ENCODE measurements around the gene CLIC5.
"Not testable (repeated sequence)": the region's sequence is repeated elsewhere in the genome, so short reads cannot be mapped to it uniquely, and the experiment has no call there.

CLIC5 gene

GRCh38 chr6:45946887-45947286 is 68.8 kb downstream of the CLIC5 start:
- no peak overlapping the region for H3K9ac ChIP-seq (ENCODE audit: low read depth, low read length)
- 94% methylated on average over 6 of the region's 6 CpGs for WGBS
- no peak overlapping the region for H3K27ac ChIP-seq (ENCODE audit: low read depth, low read length)

GRCh38 chr6:45946352-45946751 is 69.3 kb downstream of the CLIC5 start:
- no peaks in the 10 kb centered on the region for H3K36me3 ChIP-seq (ENCODE audit: insufficient read depth, low read length)
- H3K9ac ChIP-seq (ENCODE audit: low read depth, low read length) = no peak overlapping the region
- 68% methylated on average over 3 of the region's 3 CpGs for WGBS
- peaks cover 7% of the 10 kb centered on the region; the same call in 1 of the 2 replicates for H3K4me1 ChIP-seq (ENCODE audit: insufficient read depth, low read length)
- H3K27me3 ChIP-seq (ENCODE audit: insufficient read depth, low read length) = no peaks in the 10 kb centered on the region
- H3K4me3 ChIP-seq (ENCODE audit: low read length) = no peak overlapping the region
- no peaks in the 10 kb centered on the region for H3K9me3 ChIP-seq (ENCODE audit: insufficient read depth, low read depth, low read length)
- H3K27ac ChIP-seq (ENCODE audit: low read depth, low read length) = no peak overlapping the region

More at GRCh38 chr6:45946887-45947286, 68.8 kb downstream of the CLIC5 start:
- H3K9me3 ChIP-seq (ENCODE audit: insufficient read depth, low read depth, low read length) = no peaks in the 10 kb centered on the region
- no peak overlapping the region for H3K4me3 ChIP-seq (ENCODE audit: low read length)
- H3K27me3 ChIP-seq (ENCODE audit: insufficient read depth, low read length) = no peaks in the 10 kb centered on the region
- peaks cover 7% of the 10 kb centered on the region; the same call in 1 of the 2 replicates for H3K4me1 ChIP-seq (ENCODE audit: insufficient read depth, low read length)
- no peaks in the 10 kb centered on the region for H3K36me3 ChIP-seq (ENCODE audit: insufficient read depth, low read length)

DNA sequence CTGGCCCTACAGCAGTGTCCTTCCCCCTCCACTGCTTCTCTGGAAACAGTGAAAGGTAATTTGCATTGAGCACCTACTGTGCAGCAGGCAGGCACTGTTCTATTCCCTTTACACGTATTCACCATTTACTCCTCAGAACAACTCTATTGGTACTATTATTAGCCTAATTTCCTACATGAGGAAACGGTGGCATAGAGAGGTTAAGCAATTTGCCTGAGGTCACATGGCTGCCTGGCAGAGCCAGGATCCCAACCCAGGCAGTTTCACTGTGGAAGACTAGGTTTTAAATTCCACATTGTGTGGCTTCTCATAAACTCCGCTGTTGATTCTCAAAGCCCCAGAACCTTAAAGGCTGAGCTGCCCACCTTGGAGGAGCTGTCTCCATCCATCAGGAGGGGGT is 72.7 kb downstream of the CLIC5 start:
- H3K36me3 ChIP-seq (ENCODE audit: insufficient read depth, low read length) = no peaks in the 10 kb centered on the region
- H3K9me3 ChIP-seq (ENCODE audit: insufficient read depth, low read depth, low read length) = no peaks in the 10 kb centered on the region
- H3K27ac ChIP-seq (ENCODE audit: low read depth, low read length) = no peak overlapping the region
- peaks cover 7% of the 10 kb centered on the region; the same call in 1 of the 2 replicates for H3K4me1 ChIP-seq (ENCODE audit: insufficient read depth, low read length)
- no peak overlapping the region for H3K4me3 ChIP-seq (ENCODE audit: low read length)
- H3K9ac ChIP-seq (ENCODE audit: low read depth, low read length) = no peak overlapping the region
- whole genome bisulfite sequencing = 60% methylated on average over 3 of the region's 3 CpGs
- no peaks in the 10 kb centered on the region for H3K27me3 ChIP-seq (ENCODE audit: insufficient read depth, low read length)

DNA sequence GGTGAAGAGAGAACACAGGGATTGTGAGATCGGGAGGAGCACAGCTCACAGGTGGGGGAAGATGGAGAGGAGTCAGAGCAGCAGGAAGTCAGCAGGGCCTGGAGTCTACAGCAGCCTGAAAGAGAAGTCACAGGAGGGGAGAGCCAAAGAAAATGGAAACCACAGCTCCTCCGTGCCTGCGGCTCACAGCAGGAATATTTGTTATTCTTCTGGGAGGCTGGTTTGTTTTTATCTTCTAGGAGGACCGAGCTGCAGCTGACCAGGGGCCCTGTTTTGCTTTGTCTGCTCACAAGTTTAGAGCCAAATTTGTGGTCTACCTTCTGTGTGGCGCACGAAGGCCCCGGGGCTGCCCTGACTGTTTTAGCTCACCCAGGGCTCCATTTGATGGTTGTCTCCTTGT is 81.8 kb downstream of the CLIC5 start:
- 34% methylated on average over 7 of the region's 7 CpGs for WGBS
- H3K27ac ChIP-seq (ENCODE audit: low read depth, low read length) = no peak overlapping the region; the same call in 1 of the 2 replicates
- peaks cover 9% of the 10 kb centered on the region for H3K4me1 ChIP-seq (ENCODE audit: insufficient read depth, low read length)
- no peaks in the 10 kb centered on the region for H3K36me3 ChIP-seq (ENCODE audit: insufficient read depth, low read length)
- H3K4me3 ChIP-seq (ENCODE audit: low read length) = no peak overlapping the region
- H3K27me3 ChIP-seq (ENCODE audit: insufficient read depth, low read length) = peaks cover 8% of the 10 kb centered on the region; the same call in 1 of the 2 replicates
- H3K9ac ChIP-seq (ENCODE audit: low read depth, low read length) = no peak overlapping the region
- H3K9me3 ChIP-seq (ENCODE audit: insufficient read depth, low read depth, low read length) = no peaks in the 10 kb centered on the region

DNA sequence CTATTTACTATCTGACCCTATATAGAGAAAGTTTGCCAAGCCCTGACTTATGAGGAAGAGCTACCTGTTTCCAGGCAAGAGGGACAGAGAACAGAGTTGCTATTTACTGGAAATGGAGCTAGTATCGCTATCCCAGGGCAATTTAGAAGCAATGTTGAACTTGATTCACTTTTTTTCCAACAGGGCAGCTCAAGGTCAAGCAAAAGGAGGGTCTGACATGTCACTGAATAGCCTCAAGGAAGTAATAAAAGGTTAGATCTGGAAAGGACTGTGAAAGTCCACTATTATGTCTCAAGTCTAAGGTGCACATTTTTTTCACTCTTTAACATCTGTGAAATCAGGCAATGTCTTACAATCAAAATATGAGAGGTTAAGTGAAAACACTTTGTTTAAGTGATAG is 84.4 kb downstream of the CLIC5 start:
- no peak overlapping the region for H3K4me3 ChIP-seq (ENCODE audit: low read length)
- WGBS = 94% methylated on average over 1 of the region's 1 CpG
- H3K9me3 ChIP-seq (ENCODE audit: insufficient read depth, low read depth, low read length) = no peaks in the 10 kb centered on the region
- no peak overlapping the region for H3K9ac ChIP-seq (ENCODE audit: low read depth, low read length)
- H3K4me1 ChIP-seq (ENCODE audit: insufficient read depth, low read length) = peaks cover 28% of the 10 kb centered on the region
- no peaks in the 10 kb centered on the region for H3K36me3 ChIP-seq (ENCODE audit: insufficient read depth, low read length)
- H3K27me3 ChIP-seq (ENCODE audit: insufficient read depth, low read length) = peaks cover 8% of the 10 kb centered on the region; the same call in 1 of the 2 replicates
- H3K27ac ChIP-seq (ENCODE audit: low read depth, low read length) = no peak overlapping the region

DNA sequence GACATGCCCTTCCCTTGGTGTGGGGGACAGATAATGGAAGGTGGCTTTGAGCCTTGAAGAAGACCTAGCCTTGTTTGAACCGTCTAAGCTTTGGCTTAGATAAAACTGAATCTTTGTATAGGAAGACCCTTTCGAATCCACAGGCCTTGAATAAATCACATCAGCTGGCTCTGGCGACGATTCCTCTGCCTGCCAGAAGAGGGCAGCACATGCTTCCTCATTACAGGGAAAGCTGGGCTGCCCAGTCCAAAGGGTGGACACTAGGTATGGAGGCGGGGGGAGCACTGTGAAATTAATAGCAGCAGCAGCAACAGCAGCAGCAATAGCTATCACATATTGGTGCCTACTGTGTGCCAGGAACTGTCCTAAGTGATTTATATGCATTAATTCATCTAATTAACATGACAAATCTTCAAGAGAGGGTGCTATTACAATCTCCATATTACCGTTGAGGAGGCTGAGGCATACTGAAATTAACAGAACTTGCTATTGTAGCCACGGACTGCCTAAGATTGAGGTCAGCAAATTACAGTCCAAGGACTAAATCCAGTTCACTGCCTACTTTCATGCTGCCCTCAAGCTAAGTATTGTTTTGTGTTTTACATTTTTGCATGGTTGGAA is 85.1 kb downstream of the CLIC5 start:
- H3K4me1 ChIP-seq (ENCODE audit: insufficient read depth, low read length) = peaks cover 28% of the 10 kb centered on the region
- H3K27ac ChIP-seq (ENCODE audit: low read depth, low read length) = no peak overlapping the region
- H3K27me3 ChIP-seq (ENCODE audit: insufficient read depth, low read length) = peaks cover 8% of the 10 kb centered on the region; the same call in 1 of the 2 replicates
- H3K9me3 ChIP-seq (ENCODE audit: insufficient read depth, low read depth, low read length) = no peaks in the 10 kb centered on the region
- 41% methylated on average over 7 of the region's 7 CpGs for WGBS
- no peak overlapping the region for H3K9ac ChIP-seq (ENCODE audit: low read depth, low read length)
- H3K36me3 ChIP-seq (ENCODE audit: insufficient read depth, low read length) = no peaks in the 10 kb centered on the region
- no peak overlapping the region for H3K4me3 ChIP-seq (ENCODE audit: low read length)

GRCh38 chr6:45929421-45930361 is 86.0 kb downstream of the CLIC5 start:
- Histone ChIP-seq H3K4me1 (ENCODE audit: insufficient read depth, low read length) (peaks cover 28% of the 10 kb centered on the region), H3K27me3 (ENCODE audit: insufficient read depth, low read length) (peaks cover 8% of the 10 kb centered on the region; the same call in 1 of the 2 replicates), H3K9ac (ENCODE audit: low read depth, low read length) (no peak overlapping the region), H3K9me3 (ENCODE audit: insufficient read depth, low read depth, low read length) (no peaks in the 10 kb centered on the region), H3K27ac (ENCODE audit: low read depth, low read length) (no peak overlapping the region), H3K4me3 (ENCODE audit: low read length) (no peak overlapping the region), H3K36me3 (ENCODE audit: insufficient read depth, low read length) (no peaks in the 10 kb centered on the region)
- 85% methylated on average over 16 of the region's 17 CpGs for WGBS

DNA sequence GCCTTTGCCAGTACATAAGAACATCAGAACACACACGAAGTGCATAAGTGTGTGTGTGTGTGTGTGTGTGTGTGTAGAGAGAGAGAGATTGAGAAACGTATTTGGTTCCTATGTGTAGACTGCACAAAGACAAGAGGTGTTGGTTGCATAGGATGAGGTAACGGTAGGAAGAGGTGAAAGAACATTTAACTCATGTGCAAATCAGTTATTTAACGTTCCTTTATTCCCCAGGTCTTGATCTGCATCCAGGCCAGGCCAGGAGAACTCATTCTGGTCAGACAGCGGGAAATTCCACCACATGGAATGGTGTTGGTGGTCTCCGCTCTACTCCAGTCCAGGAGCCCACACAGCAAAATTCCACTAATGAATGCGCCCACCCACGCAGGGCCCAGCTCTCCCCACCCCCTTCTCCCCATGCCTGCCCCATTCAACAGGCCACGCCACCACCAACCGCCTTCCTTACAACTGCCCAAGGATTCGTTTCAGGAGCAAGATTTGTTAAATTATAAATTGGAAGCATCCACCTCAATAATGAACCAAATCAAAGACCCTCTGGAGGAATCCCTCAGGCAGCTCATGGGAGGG is 86.8 kb downstream of the CLIC5 start:
- Histone ChIP-seq H3K4me1 (ENCODE audit: insufficient read depth, low read length) (peaks cover 24% of the 10 kb centered on the region), H3K4me3 (ENCODE audit: low read length) (no peak overlapping the region), H3K9me3 (ENCODE audit: insufficient read depth, low read depth, low read length) (no peaks in the 10 kb centered on the region), H3K27ac (ENCODE audit: low read depth, low read length) (no peak overlapping the region), H3K9ac (ENCODE audit: low read depth, low read length) (no peak overlapping the region), H3K36me3 (ENCODE audit: insufficient read depth, low read length) (no peaks in the 10 kb centered on the region), H3K27me3 (ENCODE audit: insufficient read depth, low read length) (peaks cover 7% of the 10 kb centered on the region; the same call in 1 of the 2 replicates)
- 86% methylated on average over 10 of the region's 11 CpGs for WGBS

DNA sequence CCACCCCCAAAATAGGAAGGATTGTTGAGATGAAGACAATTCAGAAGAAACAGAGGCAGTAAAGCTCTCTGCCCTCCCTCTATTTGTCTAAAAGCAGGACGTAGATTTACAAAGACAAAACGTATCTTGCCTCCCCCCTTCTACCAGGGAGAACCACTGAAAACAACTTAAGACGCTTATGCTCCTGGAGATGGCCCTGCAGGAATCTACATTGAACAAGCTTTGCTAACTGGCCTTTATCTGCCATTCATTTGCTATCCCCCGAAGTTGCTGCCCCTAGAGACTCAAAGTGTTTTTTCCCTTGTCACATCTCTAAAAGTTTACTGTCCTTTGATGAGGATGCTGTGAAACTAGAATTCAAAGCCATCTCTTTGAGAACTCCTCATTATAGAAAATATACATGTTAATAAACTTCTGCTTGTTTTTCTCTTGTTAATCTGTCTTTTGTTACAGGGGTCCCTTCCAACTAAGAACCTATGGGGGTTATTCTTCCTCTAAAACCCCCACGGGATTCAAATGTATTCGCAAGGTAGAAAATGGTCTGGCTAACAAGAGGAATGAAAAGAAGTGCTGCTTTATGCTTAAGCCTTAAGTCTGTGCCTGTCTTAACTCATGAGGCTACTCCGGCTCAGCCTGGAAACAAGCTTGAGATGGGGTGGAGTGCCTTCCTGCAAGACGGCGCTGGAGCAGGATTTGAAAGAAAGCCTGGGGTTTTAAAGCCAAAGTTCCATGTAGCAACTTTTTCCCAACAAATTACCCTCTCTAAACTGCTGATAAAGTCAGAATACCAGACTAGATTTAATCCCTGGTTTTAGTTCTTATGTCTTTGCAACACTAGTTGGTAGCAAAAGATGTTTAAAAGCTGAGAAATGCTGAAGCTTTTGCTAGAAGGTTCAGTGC is 88.0 kb downstream of the CLIC5 start:
- Histone ChIP-seq H3K9me3 (ENCODE audit: insufficient read depth, low read depth, low read length) (no peaks in the 10 kb centered on the region), H3K36me3 (ENCODE audit: insufficient read depth, low read length) (no peaks in the 10 kb centered on the region), H3K9ac (ENCODE audit: low read depth, low read length) (no peak overlapping the region), H3K27me3 (ENCODE audit: insufficient read depth, low read length) (peaks cover 2% of the 10 kb centered on the region; the same call in 1 of the 2 replicates), H3K4me1 (ENCODE audit: insufficient read depth, low read length) (peaks cover 19% of the 10 kb centered on the region), H3K4me3 (ENCODE audit: low read length) (no peak overlapping the region), H3K27ac (ENCODE audit: low read depth, low read length) (peak overlapping the region; percentile 43; the same call in 1 of the 2 replicates)
- WGBS = 28% methylated on average over 9 of the region's 9 CpGs

- H3K36me3 ChIP-seq (ENCODE audit: insufficient read depth, low read length); H3K9ac ChIP-seq (ENCODE audit: low read depth, low read length); H3K27me3 ChIP-seq (ENCODE audit: insufficient read depth, low read length); H3K9me3 ChIP-seq (ENCODE audit: insufficient read depth, low read depth, low read length); H3K27ac ChIP-seq (ENCODE audit: low read depth, low read length); H3K4me3 ChIP-seq (ENCODE audit: low read length): not testable (repeated sequence)
- 92% methylated on average over 8 of the region's 8 CpGs for WGBS
- peaks cover 19% of the 10 kb centered on the region for H3K4me1 ChIP-seq (ENCODE audit: insufficient read depth, low read length)
Measured at GRCh38 chr6:45926423-45926822, 89.2 kb downstream of the CLIC5 start.
